CD4-positive, alpha-beta T cell treated with Interleukin-15 for 4 hours (primary cell): ENCODE data around the gene PLCB4.

Experiments used
- DNase-seq: peaks from one replicate; pipeline ENCODE4 v3.0.0-alpha.2; 2020; ENCODE audit warnings: low spot score

PLCB4 gene

GRCh38 chr20:9523636-9524035 is 454.7 kb downstream of the PLCB4 start:
- no peak for DNase-seq
